ENCODE data around the gene TRIO.

The TRIO gene

DNA sequence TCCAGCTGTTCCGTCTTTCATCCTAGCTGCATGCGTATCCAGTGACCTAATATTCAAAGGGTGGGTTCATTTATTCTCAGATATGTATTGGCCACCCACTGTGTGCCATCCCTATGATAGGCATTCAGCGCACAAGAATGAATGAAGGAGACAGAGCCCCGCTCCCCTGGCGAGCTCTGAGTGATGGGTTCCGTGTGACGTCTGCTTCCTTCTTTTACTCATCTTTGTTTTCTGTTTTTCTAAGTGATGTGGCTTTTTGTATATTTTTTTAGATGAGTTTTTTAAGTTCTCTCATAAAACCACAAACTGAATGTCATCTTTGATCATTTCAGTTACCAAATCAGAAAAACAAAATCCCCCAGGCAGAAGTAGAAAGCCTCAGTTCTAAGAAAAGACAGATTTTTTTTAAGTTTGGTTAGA, 270.2 kb downstream of the TRIO start:
- Histone ChIP-seq H3K4me1 (ENCODE audit: control insufficient read depth, insufficient read depth, low read length) (no peaks in the 10 kb centered on the region), H3K9me3 (ENCODE audit: control insufficient read depth, insufficient read depth, low read depth, low read length) (no peaks in the 10 kb centered on the region)

DNA sequence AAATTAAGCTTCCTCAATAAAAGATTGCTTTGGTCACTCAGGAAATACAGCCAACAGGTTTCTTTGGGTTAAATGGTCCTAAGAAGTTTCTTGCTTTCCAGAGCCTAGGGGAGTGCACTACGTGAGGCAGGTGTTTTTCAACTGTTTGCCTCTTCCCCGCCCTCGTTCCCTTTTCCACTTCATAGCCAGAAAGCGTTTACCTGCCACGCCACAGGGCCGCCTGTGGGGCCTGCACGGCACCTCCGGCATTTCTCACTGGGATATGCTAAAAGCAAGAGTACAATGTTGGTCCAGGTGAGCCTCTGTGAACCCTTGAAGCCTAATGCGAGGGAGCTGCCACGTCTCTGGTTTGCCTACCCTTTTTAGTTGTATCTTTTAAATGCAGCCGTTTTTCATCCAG, 270.9 kb downstream of the TRIO start:
- TF ChIP-seq ZEB2 (tag by site-specific recombination; IDR thresholded peaks at IDR 0.05), result no peak
- no peak for TF ChIP-seq ZNF621 (tag by site-specific recombination; IDR thresholded peaks at IDR 0.05)
- no peak for TF ChIP-seq ZNF311 (tag by site-specific recombination; IDR thresholded peaks at IDR 0.05; ENCODE audit: borderline replicate concordance)
- ChIA-PET POLR2A (no interaction called here), CTCF (no interaction called here)
- Histone ChIP-seq H3K4me1 (ENCODE audit: control insufficient read depth, insufficient read depth, low read length) (no peaks in the 10 kb centered on the region), H3K9me3 (ENCODE audit: control insufficient read depth, insufficient read depth, low read depth, low read length) (no peaks in the 10 kb centered on the region), H3K4me3 (ENCODE audit: low read depth, low read length) (no peak overlapping the region), H3K36me3 (ENCODE audit: control insufficient read depth in 2 of 2, insufficient read depth in 1 of 2, low read length in 2 of 2) (peaks cover 30 to 52% of the 10 kb centered on the region in 2 experiments), H3K27ac (ENCODE audit: extremely low read depth, low read depth, low read length) (no peak overlapping the region)

More for the DNA sequence above, 270.2 kb downstream of the TRIO start:
- Histone ChIP-seq H3K36me3 (ENCODE audit: control insufficient read depth in 2 of 2, insufficient read depth in 1 of 2, low read length in 2 of 2) (peaks cover 33 to 50% of the 10 kb centered on the region in 2 experiments), H3K4me3 (ENCODE audit: low read depth, low read length) (no peak overlapping the region), H3K27ac (ENCODE audit: extremely low read depth, low read depth, low read length) (no peak overlapping the region)
- TF ChIP-seq ZNF558 (tag by site-specific recombination; IDR thresholded peaks at IDR 0.05) (no peak), ZNF202 (tag by site-specific recombination; IDR thresholded peaks at IDR 0.05; ENCODE audit: borderline replicate concordance) (no peak), ZNF416 (tag by site-specific recombination; IDR thresholded peaks at IDR 0.05) (no peak), EGR2 (tag by site-specific recombination; IDR thresholded peaks at IDR 0.05; ENCODE audit: low read depth) (no peak), SALL2 (tag by site-specific recombination; IDR thresholded peaks at IDR 0.05; ENCODE audit: borderline replicate concordance) (no peak), ZNF610 (tag by site-specific recombination; IDR thresholded peaks at IDR 0.05; ENCODE audit: borderline replicate concordance) (no peak), ZNF184 (tag by site-specific recombination; IDR thresholded peaks at IDR 0.05) (no peak), ZNF561 (tag by site-specific recombination; IDR thresholded peaks at IDR 0.05; ENCODE audit: borderline replicate concordance) (no peak), ZNF76 (tag by site-specific recombination; IDR thresholded peaks at IDR 0.05; ENCODE audit: borderline replicate concordance, low read depth) (no peak), PRDM1 (tag by site-specific recombination; IDR thresholded peaks at IDR 0.05) (no peak), SCRT2 (tag by site-specific recombination; IDR thresholded peaks at IDR 0.05) (no peak), ZNF157 (tag by site-specific recombination; IDR thresholded peaks at IDR 0.05) (no peak), MEIS1 (CRISPR knock-in tag; IDR thresholded peaks at IDR 0.05; ENCODE audit: borderline replicate concordance) (no peak), ZNF830 (tag by site-specific recombination; IDR thresholded peaks at IDR 0.05; ENCODE audit: low read depth) (no peak)
- TF ChIP-seq, protein P1, sequence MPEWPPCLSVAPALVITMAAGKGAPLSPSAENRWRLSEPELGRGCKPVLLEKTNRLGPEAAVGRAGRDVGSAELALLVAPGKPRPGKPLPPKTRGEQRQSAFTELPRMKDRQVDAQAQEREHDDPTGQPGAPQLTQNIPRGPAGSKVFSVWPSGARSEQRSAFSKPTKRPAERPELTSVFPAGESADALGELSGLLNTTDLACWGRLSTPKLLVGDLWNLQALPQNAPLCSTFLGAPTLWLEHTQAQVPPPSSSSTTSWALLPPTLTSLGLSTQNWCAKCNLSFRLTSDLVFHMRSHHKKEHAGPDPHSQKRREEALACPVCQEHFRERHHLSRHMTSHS (tag by site-specific recombination; IDR thresholded peaks at IDR 0.05), result no peak
- TF ChIP-seq, protein P2, sequence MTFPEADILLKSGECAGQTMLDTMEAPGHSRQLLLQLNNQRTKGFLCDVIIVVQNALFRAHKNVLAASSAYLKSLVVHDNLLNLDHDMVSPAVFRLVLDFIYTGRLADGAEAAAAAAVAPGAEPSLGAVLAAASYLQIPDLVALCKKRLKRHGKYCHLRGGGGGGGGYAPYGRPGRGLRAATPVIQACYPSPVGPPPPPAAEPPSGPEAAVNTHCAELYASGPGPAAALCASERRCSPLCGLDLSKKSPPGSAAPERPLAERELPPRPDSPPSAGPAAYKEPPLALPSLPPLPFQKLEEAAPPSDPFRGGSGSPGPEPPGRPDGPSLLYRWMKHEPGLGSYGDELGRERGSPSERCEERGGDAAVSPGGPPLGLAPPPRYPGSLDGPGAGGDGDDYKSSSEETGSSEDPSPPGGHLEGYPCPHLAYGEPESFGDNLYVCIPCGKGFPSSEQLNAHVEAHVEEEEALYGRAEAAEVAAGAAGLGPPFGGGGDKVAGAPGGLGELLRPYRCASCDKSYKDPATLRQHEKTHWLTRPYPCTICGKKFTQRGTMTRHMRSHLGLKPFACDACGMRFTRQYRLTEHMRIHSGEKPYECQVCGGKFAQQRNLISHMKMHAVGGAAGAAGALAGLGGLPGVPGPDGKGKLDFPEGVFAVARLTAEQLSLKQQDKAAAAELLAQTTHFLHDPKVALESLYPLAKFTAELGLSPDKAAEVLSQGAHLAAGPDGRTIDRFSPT (tag by site-specific recombination; IDR thresholded peaks at IDR 0.05), result no peak
- POLR2A ChIA-PET, result no interaction called here
- CTCF ChIA-PET, result interaction anchor here (0.6 kb wide), 1 partner anchor 604 kb away, joined by 3 read pairs; no protein-coding TSS in a partner anchor

DNA sequence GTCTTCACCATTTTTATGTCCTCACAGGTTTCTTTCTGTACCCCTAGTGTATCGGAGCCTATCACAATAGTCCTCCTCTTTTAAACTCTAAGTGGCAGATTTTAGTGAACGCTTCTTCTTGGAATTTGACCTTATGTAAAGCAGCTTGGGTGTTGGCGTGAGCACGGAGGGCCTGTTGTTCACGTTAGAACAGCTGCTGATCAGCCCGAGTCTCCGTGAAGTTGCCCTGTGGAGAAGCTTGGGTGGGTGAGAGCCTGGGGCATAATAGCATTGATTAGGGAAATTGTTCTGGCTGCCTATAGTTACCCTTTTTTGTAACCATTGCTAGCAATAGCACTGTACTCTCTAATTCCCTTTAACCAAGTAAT, 271.5 kb downstream of the TRIO start:
- ChIA-PET CTCF (interaction anchor here (1.0 kb wide), 1 partner anchor 234 kb away, joined by 3 read pairs; no protein-coding TSS in a partner anchor), POLR2A (no interaction called here)
- no peaks in the 10 kb centered on the region for H3K4me1 ChIP-seq (ENCODE audit: control insufficient read depth, insufficient read depth, low read length)
- peaks cover 24 to 56% of the 10 kb centered on the region in 2 experiments for H3K36me3 ChIP-seq (ENCODE audit: control insufficient read depth in 2 of 2, insufficient read depth in 1 of 2, low read length in 2 of 2)
- H3K9me3 ChIP-seq (ENCODE audit: control insufficient read depth, insufficient read depth, low read depth, low read length), result no peaks in the 10 kb centered on the region
- H3K27ac ChIP-seq (ENCODE audit: extremely low read depth, low read depth, low read length), result no peak overlapping the region
- no peak overlapping the region for H3K4me3 ChIP-seq (ENCODE audit: low read depth, low read length)
- TF ChIP-seq ZNF623 (tag by site-specific recombination; IDR thresholded peaks at IDR 0.05) (no peak), REPIN1 (tag by site-specific recombination; IDR thresholded peaks at IDR 0.05; ENCODE audit: low read depth) (no peak), ZNF529 (tag by site-specific recombination; IDR thresholded peaks at IDR 0.05; ENCODE audit: insufficient replicate concordance) (no peak), ZNF248 (tag by site-specific recombination; IDR thresholded peaks at IDR 0.05) (no peak), YY1 (tag by site-specific recombination; IDR thresholded peaks at IDR 0.05) (no peak), HOXA7 (CRISPR knock-in tag; IDR thresholded peaks at IDR 0.05; ENCODE audit: borderline replicate concordance) (no peak), ZBTB48 (tag by site-specific recombination; IDR thresholded peaks at IDR 0.05) (no peak), ZIC2 (tag by site-specific recombination; IDR thresholded peaks at IDR 0.05) (no peak)
- TF ChIP-seq, protein P3, sequence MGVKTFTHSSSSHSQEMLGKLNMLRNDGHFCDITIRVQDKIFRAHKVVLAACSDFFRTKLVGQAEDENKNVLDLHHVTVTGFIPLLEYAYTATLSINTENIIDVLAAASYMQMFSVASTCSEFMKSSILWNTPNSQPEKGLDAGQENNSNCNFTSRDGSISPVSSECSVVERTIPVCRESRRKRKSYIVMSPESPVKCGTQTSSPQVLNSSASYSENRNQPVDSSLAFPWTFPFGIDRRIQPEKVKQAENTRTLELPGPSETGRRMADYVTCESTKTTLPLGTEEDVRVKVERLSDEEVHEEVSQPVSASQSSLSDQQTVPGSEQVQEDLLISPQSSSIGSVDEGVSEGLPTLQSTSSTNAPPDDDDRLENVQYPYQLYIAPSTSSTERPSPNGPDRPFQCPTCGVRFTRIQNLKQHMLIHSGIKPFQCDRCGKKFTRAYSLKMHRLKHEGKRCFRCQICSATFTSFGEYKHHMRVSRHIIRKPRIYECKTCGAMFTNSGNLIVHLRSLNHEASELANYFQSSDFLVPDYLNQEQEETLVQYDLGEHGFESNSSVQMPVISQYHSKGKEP (tag by site-specific recombination; IDR thresholded peaks at IDR 0.05), result no peak
- TF ChIP-seq, protein P4, sequence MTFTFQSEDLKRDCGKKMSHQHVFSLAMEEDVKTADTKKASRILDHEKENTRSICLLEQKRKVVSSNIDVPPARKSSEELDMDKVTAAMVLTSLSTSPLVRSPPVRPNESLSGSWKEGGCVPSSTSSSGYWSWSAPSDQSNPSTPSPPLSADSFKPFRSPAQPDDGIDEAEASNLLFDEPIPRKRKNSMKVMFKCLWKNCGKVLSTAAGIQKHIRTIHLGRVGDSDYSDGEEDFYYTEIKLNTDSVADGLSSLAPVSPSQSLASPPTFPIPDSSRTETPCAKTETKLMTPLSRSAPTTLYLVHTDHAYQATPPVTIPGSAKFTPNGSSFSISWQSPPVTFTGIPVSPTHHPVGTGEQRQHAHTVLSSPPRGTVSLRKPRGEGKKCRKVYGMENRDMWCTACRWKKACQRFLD (tag by site-specific recombination; IDR thresholded peaks at IDR 0.05), result no peak
